ENCODE data around the gene RFX8. TPM values are rescaled to one million over a fixed set of nuclear protein-coding genes. Genes with fewer than 3 reads are reported as not detected.

Gene RFX8
- total RNA-seq, 4 donors from 2014 or later, result not detected

GRCh38 chr2:101367508-101367907 lies 107.4 kb downstream of the RFX8 start:
- in situ Hi-C loops (cut with MboI; ENCODE audit: low pct_ligation_motif_present in 1 of 4, low pct_unique_long_range_greater_than_20kb in 1 of 4, low sequenced_read_pairs in 3 of 4) (no loop called here), intact Hi-C loops (cut with DNase I; ENCODE audit: low total_unique reads) (no loop called here)
- no peaks in the 10 kb centered on the region for H3K9me3 ChIP-seq
- H3K27me3 ChIP-seq, result no peaks in the 10 kb centered on the region
- WGBS, 2 donors (ENCODE audit: low coverage in 1 of 2), result 86 to 88% methylated on average over 5 of the region's 5 CpGs
- no peak overlapping the region for H3K4me3 ChIP-seq
- no peak for DNase-seq
- no peak overlapping the region for H3K27ac ChIP-seq
- H3K4me1 ChIP-seq, result no peaks in the 10 kb centered on the region
- TF ChIP-seq POLR2AphosphoS5 (IDR thresholded peaks at IDR 0.05) (no peak), CTCF (IDR thresholded peaks at IDR 0.05) (no peak), POLR2A (IDR thresholded peaks at IDR 0.05) (no peak), EP300 (IDR thresholded peaks at IDR 0.05; ENCODE audit: low read depth) (no peak)
- H3K36me3 ChIP-seq, result no peaks in the 10 kb centered on the region

DNA sequence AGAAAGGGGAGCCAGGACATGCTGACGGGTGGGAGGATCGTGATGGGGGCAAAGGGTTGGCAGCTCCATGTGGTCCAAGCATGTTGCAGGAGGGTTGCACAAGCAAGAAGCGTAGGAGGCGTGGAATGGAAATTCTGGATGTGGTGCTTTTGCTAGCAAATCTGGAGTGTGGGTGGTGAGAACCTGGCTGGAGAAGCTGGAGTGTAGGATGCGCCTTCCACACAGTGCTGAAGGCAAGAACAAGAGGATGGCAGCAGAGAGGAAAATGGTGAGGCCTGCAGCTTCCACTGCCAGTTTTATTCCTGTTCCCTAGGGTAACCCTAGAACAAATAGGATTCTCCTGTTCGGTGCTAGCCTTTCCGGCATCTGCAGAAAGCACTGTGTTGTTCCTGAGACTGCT lies 110.0 kb downstream of the RFX8 start:
- in situ Hi-C loops (cut with MboI; ENCODE audit: low pct_ligation_motif_present in 1 of 4, low pct_unique_long_range_greater_than_20kb in 1 of 4, low sequenced_read_pairs in 3 of 4) (no loop called here), intact Hi-C loops (cut with DNase I; ENCODE audit: low total_unique reads) (no loop called here)
- H3K4me3 ChIP-seq, result no peak overlapping the region
- DNase-seq, result no peak
- no peak overlapping the region for H3K27ac ChIP-seq
- H3K4me1 ChIP-seq, result no peaks in the 10 kb centered on the region
- H3K36me3 ChIP-seq, result no peaks in the 10 kb centered on the region
- H3K9me3 ChIP-seq, result no peaks in the 10 kb centered on the region
- no peaks in the 10 kb centered on the region for H3K27me3 ChIP-seq
- WGBS, 2 donors (ENCODE audit: low coverage in 1 of 2), result 95 to 97% methylated on average over 6 to 7 of the region's 7 CpGs
- TF ChIP-seq POLR2A (IDR thresholded peaks at IDR 0.05), result no peak
- no peak for TF ChIP-seq POLR2AphosphoS5 (IDR thresholded peaks at IDR 0.05)
- TF ChIP-seq CTCF (IDR thresholded peaks at IDR 0.05), result no peak
- TF ChIP-seq EP300 (IDR thresholded peaks at IDR 0.05; ENCODE audit: low read depth), result no peak

- TF ChIP-seq POLR2A (IDR thresholded peaks at IDR 0.05) (no peak), EP300 (IDR thresholded peaks at IDR 0.05; ENCODE audit: low read depth) (no peak), CTCF (IDR thresholded peaks at IDR 0.05) (no peak), POLR2AphosphoS5 (IDR thresholded peaks at IDR 0.05) (no peak)
- no peak overlapping the region for H3K4me3 ChIP-seq
- H3K9me3 ChIP-seq, result no peaks in the 10 kb centered on the region
- no peak overlapping the region for H3K27ac ChIP-seq
- no peaks in the 10 kb centered on the region for H3K27me3 ChIP-seq
- intact Hi-C loops (cut with DNase I; ENCODE audit: low total_unique reads), result no loop called here
- no peaks in the 10 kb centered on the region for H3K36me3 ChIP-seq
- H3K4me1 ChIP-seq, result no peaks in the 10 kb centered on the region
- in situ Hi-C loops (cut with MboI; ENCODE audit: low pct_ligation_motif_present in 1 of 4, low pct_unique_long_range_greater_than_20kb in 1 of 4, low sequenced_read_pairs in 3 of 4), result no loop called here
- 85 to 90% methylated on average over 2 to 4 of the region's 4 CpGs for WGBS, 2 donors (ENCODE audit: low coverage in 1 of 2)
- DNase-seq, result no peak
Observed at GRCh38 chr2:101362777-101363176, 112.1 kb downstream of the RFX8 start.

- H3K4me1 ChIP-seq, result no peaks in the 10 kb centered on the region
- no peaks in the 10 kb centered on the region for H3K36me3 ChIP-seq
- no peak for DNase-seq
- in situ Hi-C loops (cut with MboI; ENCODE audit: low pct_ligation_motif_present in 1 of 4, low pct_unique_long_range_greater_than_20kb in 1 of 4, low sequenced_read_pairs in 3 of 4), result no loop called here
- H3K4me3 ChIP-seq, result no peak overlapping the region
- no peaks in the 10 kb centered on the region for H3K27me3 ChIP-seq
- no peak overlapping the region for H3K27ac ChIP-seq
- intact Hi-C loops (cut with DNase I; ENCODE audit: low total_unique reads), result no loop called here
- TF ChIP-seq POLR2A (IDR thresholded peaks at IDR 0.05) (no peak), EP300 (IDR thresholded peaks at IDR 0.05; ENCODE audit: low read depth) (no peak), CTCF (IDR thresholded peaks at IDR 0.05) (no peak), POLR2AphosphoS5 (IDR thresholded peaks at IDR 0.05) (no peak)
- 76 to 85% methylated on average over 3 of the region's 3 CpGs for WGBS, 2 donors (ENCODE audit: low coverage in 1 of 2)
- H3K9me3 ChIP-seq, result no peaks in the 10 kb centered on the region
Observed at GRCh38 chr2:101362316-101362715, 112.6 kb downstream of the RFX8 start.

Data from transverse colon (tissue), 4 donors.